GM12878 (cell line): ENCODE results near the gene CHST5. TPM values are rescaled to one million over a fixed set of nuclear protein-coding genes. Genes with fewer than 3 reads are reported as not detected.
A peak's percentile ranks its signal among the peaks of the same experiment; 100 is the strongest.

Source experiments
- ATAC-seq: fragments of 200-7000 bp; cut with Tn5 transposase; 3 replicates; pipeline ENCODE4 v1.9.1; 2020; ENCODE audit warnings: mild to moderate bottlenecking, moderate library complexity
- BruUV-seq: library from RNA; stranded (reverse); fragments of 400-500 nt; replicated peaks from 2 replicates; lab custom pipeline; 2021; lab: Mats Ljungman, UMichigan
- CTCF ChIA-PET: fragments of 300-600 bp; sonication (Branson Sonifier 250); formaldehyde crosslinking; extraction: SDS; loops from one replicate; lab custom pipeline; 2021; ENCODE audit warnings: inconsistent platforms; lab: Yijun Ruan, JAX
- POLR2A ChIA-PET: fragments of 350-600 bp; formaldehyde crosslinking; extraction: SDS; loops from one replicate; lab custom pipeline; 2021; ENCODE audit warnings: inconsistent platforms; lab: Charles Lee
- RAD21 ChIA-PET: fragments of 300-600 bp; sonication (Branson Sonifier 250); formaldehyde crosslinking; loops from one replicate; lab custom pipeline; 2023; ENCODE audit warnings: antibody characterized with exemption; ENCODE audit not compliant: unreplicated experiment; lab: Charles Lee
- SMC1A ChIA-PET: fragments of 300-600 bp; sonication (Branson Sonifier 250); formaldehyde crosslinking; loops from one replicate; lab custom pipeline; 2023; ENCODE audit not compliant: unreplicated experiment, uncharacterized antibody; lab: Charles Lee
- DNase-seq: peaks from one replicate; pipeline ENCODE4 v3.0.0-alpha.2; 2011; ENCODE audit warnings: low read depth, low spot score
- FAIRE-seq: peaks from 3 replicates; lab custom pipeline; 2011; peaks lifted over from hg19 to GRCh38; lab: Jason Lieb, UNC
- H2AFZ ChIP-seq: 2 replicates; pipeline ENCODE4 v1.6.0; 2011; ENCODE audit warnings: low read depth, low read length, control low read depth; ENCODE audit not compliant: control insufficient read depth
- H3K27ac ChIP-seq: 2 replicates; pipeline ENCODE4 v1.5.1; 2011; ENCODE audit warnings: control low read depth; ENCODE audit not compliant: control insufficient read depth, insufficient read depth
- H3K27me3 ChIP-seq, 2 experiments: replicated peaks in 1 of 2; 2 replicates each; pipeline versions ENCODE4 v1.6.0 to v1.6.1; 2011; ENCODE audit warnings: low read length in 1 of 2; ENCODE audit not compliant: control insufficient read depth in 2 of 2, insufficient read depth in 2 of 2
- H3K36me3 ChIP-seq, 2 experiments: 2 replicates each; pipeline ENCODE4 v1.5.1; 2011; ENCODE audit warnings: low read length in 1 of 2; ENCODE audit not compliant: control insufficient read depth in 2 of 2, insufficient read depth in 2 of 2
- H3K4me1 ChIP-seq: 2 replicates; pipeline ENCODE4 v1.6.1; 2011; ENCODE audit warnings: mild to moderate bottlenecking, low read length, moderate library complexity, mixed read lengths; ENCODE audit not compliant: control insufficient read depth, insufficient read depth
- H3K4me2 ChIP-seq: 2 replicates; pipeline ENCODE4 v1.6.0; 2011; ENCODE audit warnings: control low read depth; ENCODE audit not compliant: control insufficient read depth, insufficient read depth
- H3K4me3 ChIP-seq: fragments of 200-600 bp; sonication (generic); 2 replicates; pipeline ENCODE4 v1.5.1; 2016
- H3K79me2 ChIP-seq: 2 replicates; pipeline ENCODE4 v1.6.0; 2011; ENCODE audit warnings: low read length; ENCODE audit not compliant: control insufficient read depth, insufficient read depth
- H3K9ac ChIP-seq: 2 replicates; pipeline ENCODE4 v1.8.0; 2011; ENCODE audit warnings: low read length, control low read depth, mixed read lengths; ENCODE audit not compliant: control insufficient read depth, insufficient read depth
- H3K9me3 ChIP-seq: replicated peaks from 3 replicates; pipeline ENCODE4 v1.5.1; 2011; ENCODE audit warnings: mild to moderate bottlenecking, low read length; ENCODE audit not compliant: control insufficient read depth, insufficient read depth
- H4K20me1 ChIP-seq: 2 replicates; pipeline ENCODE4 v1.6.0; 2011; ENCODE audit not compliant: control insufficient read depth, insufficient read depth
- CBX3 ChIP-seq: fragments of 200-600 bp; sonication (generic); IDR thresholded peaks from 2 replicates; pipeline ENCODE4 v1.6.1; 2016; ENCODE audit warnings: low read depth, borderline replicate concordance
- EED ChIP-seq: sonication (generic); IDR thresholded peaks from 2 replicates; pipeline ENCODE4 v1.6.1; 2016; ENCODE audit warnings: antibody characterized with exemption, low read depth
- HDAC2 ChIP-seq: fragments of 200-600 bp; sonication (generic); IDR thresholded peaks from 2 replicates; pipeline ENCODE4 v1.6.1; 2017
- NFYB ChIP-seq: IDR thresholded peaks from 2 replicates; pipeline ENCODE4 v1.6.1; 2011; ENCODE audit warnings: low read depth, mild to moderate bottlenecking, low read length, improper control_type of control experiment, moderate library complexity; ENCODE audit not compliant: insufficient read depth
- PAX5 ChIP-seq: IDR thresholded peaks from 2 replicates; pipeline ENCODE4 v1.6.1; 2011; ENCODE audit warnings: low read depth, low read length, borderline replicate concordance
- PAX8 ChIP-seq: fragments of 450-650 bp; IDR thresholded peaks from 2 replicates; pipeline ENCODE4 v1.6.1; 2017; ENCODE audit warnings: mild to moderate bottlenecking, moderate library complexity
- POLR2A ChIP-seq: IDR thresholded peaks from 2 replicates; pipeline ENCODE4 v1.6.1; 2011; ENCODE audit warnings: low read depth, mild to moderate bottlenecking, low read length
- POLR2AphosphoS5 ChIP-seq: IDR thresholded peaks from 2 replicates; pipeline ENCODE4 v1.6.1; 2011; ENCODE audit warnings: mild to moderate bottlenecking, low read length, inconsistent platforms
- RAD21 ChIP-seq: IDR thresholded peaks from 2 replicates; pipeline ENCODE4 v1.6.1; 2011; ENCODE audit warnings: mild to moderate bottlenecking, low read depth, low read length, moderate library complexity; ENCODE audit not compliant: insufficient read depth
- SIX5 ChIP-seq: IDR thresholded peaks from 2 replicates; pipeline ENCODE4 v1.6.1; 2011; ENCODE audit warnings: mild to moderate bottlenecking, low read depth, low read length, moderate library complexity; ENCODE audit not compliant: severe bottlenecking
- SMAD1 ChIP-seq: fragments of 450-650 bp; IDR thresholded peaks from 2 replicates; pipeline ENCODE4 v1.6.1; 2018; ENCODE audit warnings: mild to moderate bottlenecking, low read depth; ENCODE audit not compliant: partially characterized antibody
- TCF3 ChIP-seq: IDR thresholded peaks from 2 replicates; pipeline ENCODE4 v1.6.1; 2012; ENCODE audit warnings: low read depth, mild to moderate bottlenecking, low read length, borderline replicate concordance; ENCODE audit not compliant: insufficient read depth
- ZSCAN29 ChIP-seq: fragments of 450-650 bp; IDR thresholded peaks from 2 replicates; pipeline ENCODE4 v1.6.1; 2017; ENCODE audit warnings: mild to moderate bottlenecking, moderate library complexity
- WGBS: methylation state at CpG from one replicate; pipeline ENCODE4 v1.1.6; 2016; ENCODE audit warnings: low lambda C conversion rate; ENCODE audit not compliant: insufficient replicate concordance, insufficient coverage; ENCODE audit errors: missing lambda C conversion rate; 5-methylcytosine and 5-hydroxymethylcytosine counted together
- in situ Hi-C: fragments of 300-500 bp; cut with MboI; formaldehyde crosslinking; loops from 9 replicates; pipeline ENCODE4 v1.14.3; 2018; ENCODE audit warnings: mixed read lengths
- intact Hi-C: fragments of 100-400 bp; cut with micrococcal nuclease; formaldehyde crosslinking; loops from one replicate; pipeline ENCODE4 v1.14.2; 2022; ENCODE audit not compliant: unreplicated experiment
- polyA plus RNA-seq, 11 experiments: library from polyadenylated mRNA; depleted of rRNA in 4 of 11; unstranded in 6 of 11; stranded (reverse) in 5 of 11; fragments of >200 nt; fragmentation: Nextera tagmentation in 4 of 11; fragmentation: Illumina TruSeq in 1 of 11; extraction: Ambion mirVana in 4 of 11; extraction: Trizol in 1 of 11; gene quantifications; 1 replicate in 1 of 11; 2 replicates in 10 of 11; pipeline versions ENCODE4 v1.2.1 to v1.2.3, GENCODE V29; 2011 to 2016; ENCODE audit warnings: inconsistent platforms in 2 of 11, missing spikeins in 2 of 11, low read depth in 1 of 11
- total RNA-seq, 4 experiments: library from RNA; depleted of rRNA in 3 of 4; stranded (reverse); fragments of >200 nt in 3 of 4; fragmentation: Illumina TruSeq in 1 of 4; extraction: Trizol in 1 of 4; gene quantifications; 2 replicates each; pipeline versions ENCODE4 v1.2.1 to v1.2.3, GENCODE V29; 2013 to 2021
- TF ChIP-seq, protein P1 (sequence below): fragments of 450-650 bp; IDR thresholded peaks from 2 replicates; pipeline ENCODE4 v1.6.1; 2017; ENCODE audit warnings: borderline replicate concordance
- TF ChIP-seq, protein P2 (sequence below): fragments of 450-650 bp; IDR thresholded peaks from 2 replicates; pipeline ENCODE4 v1.6.1; 2018; ENCODE audit warnings: mild to moderate bottlenecking, low read depth, moderate library complexity; ENCODE audit not compliant: partially characterized antibody
- TF ChIP-seq, protein P3 (sequence below): fragments of 450-650 bp; formaldehyde crosslinking; IDR thresholded peaks from 2 replicates; pipeline ENCODE4 v1.5.0; 2022; ENCODE audit warnings: mild to moderate bottlenecking, missing genetic modification characterization

Gene CHST5
- total and polyA plus RNA-seq, 10 of the 15 experiments (the other 5 are each of a cell fraction or from before 2014, with no cell fraction given), result 0.04 to 0.43 (median 0.14) TPM; not detected in 6

DNA sequence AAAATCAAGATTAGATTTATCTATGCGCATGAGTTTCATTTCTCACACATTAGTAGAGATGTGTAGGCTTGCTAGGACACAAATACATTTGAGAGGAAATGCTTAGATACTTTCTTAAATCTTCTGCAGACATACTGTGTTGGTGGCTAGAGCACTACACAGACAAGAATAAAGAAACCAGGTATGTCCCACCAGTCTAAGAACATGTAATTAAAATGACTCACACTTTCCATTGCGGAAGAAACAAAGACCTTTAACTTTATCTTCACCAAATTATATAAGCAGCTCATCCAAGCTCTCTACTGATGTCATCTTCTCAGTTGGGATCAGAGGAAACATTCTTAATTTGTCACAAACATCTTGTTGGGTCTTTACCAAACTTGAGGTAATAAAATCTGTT lies 42.8 kb upstream of the CHST5 start:
- FAIRE-seq (no peak), DNase-seq (no peak), ATAC-seq (no peak)
- Histone ChIP-seq H3K9ac (no peak overlapping the region), H3K4me3 (no peak overlapping the region), H4K20me1 (no peaks in the 10 kb centered on the region), H3K36me3 (peaks cover 1 to 10% of the 10 kb centered on the region in 2 experiments), H3K4me1 (peaks cover 41% of the 10 kb centered on the region), H2AFZ (no peak overlapping the region), H3K9me3 (no peaks in the 10 kb centered on the region), H3K4me2 (peak overlapping the region; percentile 29; the same call in 1 of the 2 replicates), H3K79me2 (peaks cover 15% of the 10 kb centered on the region), H3K27ac (0 out of 2 replicates have a peak overlapping the region, but pooled peaks have one; percentile 20), H3K27me3 (no peaks in the 10 kb centered on the region)
- in situ Hi-C loops (no loop called here), intact Hi-C loops (no loop called here)
- 93% methylated on average over 2 of the region's 2 CpGs for WGBS
- CTCF ChIA-PET, result interaction anchor here (0.8 to 1.8 kb wide), 5 partner anchors 22 to 125 kb away, joined by 3 to 7 read pairs (median 3); partner anchors contain the start of gene TMEM231
- POLR2A ChIA-PET, result interaction anchor here (2.8 kb wide), 1 partner anchor 13 kb away, joined by 11 read pairs; the partner anchor contains the start of gene GABARAPL2
- RAD21 ChIA-PET, result interaction anchor here (1.0 kb wide), 1 partner anchor 30 kb away, joined by 4 read pairs; no protein-coding TSS in a partner anchor
- SMC1A ChIA-PET, result interaction anchor here (0.7 to 2.1 kb wide), 5 partner anchors 12 to 103 kb away, joined by 3 to 6 read pairs (median 3); partner anchors contain the start of gene ADAT1
- BruUV-seq, result no TSS peak
- TF ChIP-seq SIX5, result no peak
- TF ChIP-seq SMAD1, result no peak
- TF ChIP-seq, protein P1, sequence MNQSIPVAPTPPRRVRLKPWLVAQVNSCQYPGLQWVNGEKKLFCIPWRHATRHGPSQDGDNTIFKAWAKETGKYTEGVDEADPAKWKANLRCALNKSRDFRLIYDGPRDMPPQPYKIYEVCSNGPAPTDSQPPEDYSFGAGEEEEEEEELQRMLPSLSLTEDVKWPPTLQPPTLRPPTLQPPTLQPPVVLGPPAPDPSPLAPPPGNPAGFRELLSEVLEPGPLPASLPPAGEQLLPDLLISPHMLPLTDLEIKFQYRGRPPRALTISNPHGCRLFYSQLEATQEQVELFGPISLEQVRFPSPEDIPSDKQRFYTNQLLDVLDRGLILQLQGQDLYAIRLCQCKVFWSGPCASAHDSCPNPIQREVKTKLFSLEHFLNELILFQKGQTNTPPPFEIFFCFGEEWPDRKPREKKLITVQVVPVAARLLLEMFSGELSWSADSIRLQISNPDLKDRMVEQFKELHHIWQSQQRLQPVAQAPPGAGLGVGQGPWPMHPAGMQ, result no peak
- TF ChIP-seq PAX5, result no peak
- no peak for TF ChIP-seq PAX8
- no peak for TF ChIP-seq NFYB
- TF ChIP-seq EED, result no peak
- TF ChIP-seq POLR2AphosphoS5, result no peak
- no peak for TF ChIP-seq ZSCAN29
- no peak for TF ChIP-seq CBX3
- TF ChIP-seq RAD21, result no peak
- TF ChIP-seq HDAC2, result no peak
- TF ChIP-seq POLR2A, result no peak
- TF ChIP-seq, protein P2, sequence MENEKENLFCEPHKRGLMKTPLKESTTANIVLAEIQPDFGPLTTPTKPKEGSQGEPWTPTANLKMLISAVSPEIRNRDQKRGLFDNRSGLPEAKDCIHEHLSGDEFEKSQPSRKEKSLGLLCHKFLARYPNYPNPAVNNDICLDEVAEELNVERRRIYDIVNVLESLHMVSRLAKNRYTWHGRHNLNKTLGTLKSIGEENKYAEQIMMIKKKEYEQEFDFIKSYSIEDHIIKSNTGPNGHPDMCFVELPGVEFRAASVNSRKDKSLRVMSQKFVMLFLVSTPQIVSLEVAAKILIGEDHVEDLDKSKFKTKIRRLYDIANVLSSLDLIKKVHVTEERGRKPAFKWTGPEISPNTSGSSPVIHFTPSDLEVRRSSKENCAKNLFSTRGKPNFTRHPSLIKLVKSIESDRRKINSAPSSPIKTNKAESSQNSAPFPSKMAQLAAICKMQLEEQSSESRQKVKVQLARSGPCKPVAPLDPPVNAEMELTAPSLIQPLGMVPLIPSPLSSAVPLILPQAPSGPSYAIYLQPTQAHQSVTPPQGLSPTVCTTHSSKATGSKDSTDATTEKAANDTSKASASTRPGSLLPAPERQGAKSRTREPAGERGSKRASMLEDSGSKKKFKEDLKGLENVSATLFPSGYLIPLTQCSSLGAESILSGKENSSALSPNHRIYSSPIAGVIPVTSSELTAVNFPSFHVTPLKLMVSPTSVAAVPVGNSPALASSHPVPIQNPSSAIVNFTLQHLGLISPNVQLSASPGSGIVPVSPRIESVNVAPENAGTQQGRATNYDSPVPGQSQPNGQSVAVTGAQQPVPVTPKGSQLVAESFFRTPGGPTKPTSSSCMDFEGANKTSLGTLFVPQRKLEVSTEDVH, result no peak
- TF ChIP-seq TCF3, result no peak
- TF ChIP-seq, protein P3, sequence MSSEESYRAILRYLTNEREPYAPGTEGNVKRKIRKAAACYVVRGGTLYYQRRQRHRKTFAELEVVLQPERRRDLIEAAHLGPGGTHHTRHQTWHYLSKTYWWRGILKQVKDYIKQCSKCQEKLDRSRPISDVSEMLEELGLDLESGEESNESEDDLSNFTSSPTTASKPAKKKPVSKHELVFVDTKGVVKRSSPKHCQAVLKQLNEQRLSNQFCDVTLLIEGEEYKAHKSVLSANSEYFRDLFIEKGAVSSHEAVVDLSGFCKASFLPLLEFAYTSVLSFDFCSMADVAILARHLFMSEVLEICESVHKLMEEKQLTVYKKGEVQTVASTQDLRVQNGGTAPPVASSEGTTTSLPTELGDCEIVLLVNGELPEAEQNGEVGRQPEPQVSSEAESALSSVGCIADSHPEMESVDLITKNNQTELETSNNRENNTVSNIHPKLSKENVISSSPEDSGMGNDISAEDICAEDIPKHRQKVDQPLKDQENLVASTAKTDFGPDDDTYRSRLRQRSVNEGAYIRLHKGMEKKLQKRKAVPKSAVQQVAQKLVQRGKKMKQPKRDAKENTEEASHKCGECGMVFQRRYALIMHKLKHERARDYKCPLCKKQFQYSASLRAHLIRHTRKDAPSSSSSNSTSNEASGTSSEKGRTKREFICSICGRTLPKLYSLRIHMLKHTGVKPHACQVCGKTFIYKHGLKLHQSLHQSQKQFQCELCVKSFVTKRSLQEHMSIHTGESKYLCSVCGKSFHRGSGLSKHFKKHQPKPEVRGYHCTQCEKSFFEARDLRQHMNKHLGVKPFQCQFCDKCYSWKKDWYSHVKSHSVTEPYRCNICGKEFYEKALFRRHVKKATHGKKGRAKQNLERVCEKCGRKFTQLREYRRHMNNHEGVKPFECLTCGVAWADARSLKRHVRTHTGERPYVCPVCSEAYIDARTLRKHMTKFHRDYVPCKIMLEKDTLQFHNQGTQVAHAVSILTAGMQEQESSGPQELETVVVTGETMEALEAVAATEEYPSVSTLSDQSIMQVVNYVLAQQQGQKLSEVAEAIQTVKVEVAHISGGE (CRISPR knock-in tag), result no peak
